Superior temporal gyrus (tissue), 1 donor: Measurements from ENCODE around the gene PARD3.

Experiments
- DNase-seq: peaks from one replicate; pipeline ENCODE4 v3.0.0-alpha.2; 2016; ENCODE audit errors: extremely low spot score

Gene PARD3

GRCh38 chr10:34580643-34581042, 234.5 kb downstream of the PARD3 start:
- no peak for DNase-seq

DNA sequence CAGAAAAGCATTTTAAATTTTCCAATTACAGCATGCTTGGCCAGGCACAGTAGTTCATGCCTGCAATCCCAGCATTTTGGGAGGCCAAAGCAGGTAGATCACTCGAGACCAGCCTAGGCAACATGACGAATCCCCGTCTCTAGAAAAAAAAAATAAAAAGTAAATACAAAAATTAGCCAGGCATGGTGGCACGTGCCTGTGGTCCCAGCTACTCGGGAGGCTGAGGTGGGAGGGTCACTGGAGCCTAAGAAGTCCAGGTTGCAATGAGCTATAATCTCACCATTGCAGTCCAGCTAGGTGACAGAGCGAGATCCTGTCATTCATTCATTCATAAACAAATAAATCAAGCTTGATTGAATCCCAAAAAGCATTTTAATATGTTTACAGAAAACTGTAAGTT, 234.9 kb downstream of the PARD3 start:
- DNase-seq = no peak

DNA sequence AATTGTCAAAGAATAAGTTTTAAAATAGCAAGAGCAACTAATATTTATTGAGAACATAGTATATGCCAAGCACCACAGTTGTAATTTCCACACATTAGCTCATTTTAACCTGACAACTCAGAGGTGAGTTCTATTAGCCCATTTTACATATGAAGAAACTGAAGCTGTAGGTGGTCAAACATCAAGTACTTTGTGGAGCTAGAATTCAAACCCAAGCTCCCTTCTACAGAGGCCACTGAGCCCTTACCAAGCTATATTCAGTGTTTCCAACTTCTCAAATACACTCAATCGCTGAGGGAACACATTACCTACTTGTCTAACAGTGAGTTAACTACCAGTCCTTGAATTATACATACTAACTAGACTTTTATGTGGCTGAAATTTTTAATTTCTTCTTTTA, 236.6 kb downstream of the PARD3 start:
- no peak for DNase-seq

DNA sequence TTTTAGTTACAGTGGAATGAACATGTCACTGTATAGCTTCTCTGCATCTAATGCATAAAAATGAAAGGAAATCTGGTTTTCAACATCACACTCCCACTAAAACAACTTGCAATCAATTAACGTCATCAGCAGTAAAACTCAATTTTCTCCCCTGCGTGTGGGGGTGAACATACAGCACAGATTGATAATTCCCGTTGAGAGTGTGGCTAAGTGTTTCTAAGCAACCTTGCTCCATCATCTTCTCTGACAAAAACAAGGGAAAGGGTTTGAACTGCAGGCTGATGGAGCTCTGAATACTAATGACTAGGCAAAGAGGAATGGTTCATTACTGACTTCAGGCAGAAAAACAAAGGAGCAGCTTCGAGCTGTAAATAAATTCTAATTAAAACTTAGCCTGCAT, 238.3 kb downstream of the PARD3 start:
- peak; percentile 22 for DNase-seq

- no peak for DNase-seq
Measured at GRCh38 chr10:34575882-34576281, 239.2 kb downstream of the PARD3 start.

DNA sequence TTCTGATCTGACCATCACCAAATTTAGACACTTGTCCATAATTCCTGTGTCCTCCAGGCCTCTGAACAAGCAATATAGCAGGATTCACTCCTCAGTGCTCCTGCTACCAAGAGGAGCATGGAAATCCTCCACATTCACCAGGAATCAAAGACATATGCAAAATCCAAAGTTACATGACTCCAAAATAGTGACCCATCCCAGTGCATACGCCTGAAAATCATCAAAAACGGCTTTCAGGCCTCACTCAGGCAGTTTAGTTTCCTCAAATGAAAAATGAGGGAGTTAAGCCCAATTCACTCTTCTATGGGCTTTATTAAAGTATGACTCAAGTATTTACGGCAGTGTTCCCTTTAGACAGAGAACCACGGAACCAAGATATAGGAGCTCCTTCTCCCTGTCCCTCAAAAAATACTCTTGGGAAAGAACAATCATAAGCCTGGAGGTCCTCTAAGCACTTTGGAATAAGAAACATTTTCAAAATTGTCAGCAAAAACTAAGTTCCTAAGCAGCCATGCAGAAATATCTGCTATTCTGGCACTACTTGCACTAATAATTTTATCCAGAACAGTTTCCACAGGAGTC, 240.7 kb downstream of the PARD3 start:
- no peak for DNase-seq

- no peak for DNase-seq
Measured at GRCh38 chr10:34570887-34571286, 244.2 kb downstream of the PARD3 start.

DNA sequence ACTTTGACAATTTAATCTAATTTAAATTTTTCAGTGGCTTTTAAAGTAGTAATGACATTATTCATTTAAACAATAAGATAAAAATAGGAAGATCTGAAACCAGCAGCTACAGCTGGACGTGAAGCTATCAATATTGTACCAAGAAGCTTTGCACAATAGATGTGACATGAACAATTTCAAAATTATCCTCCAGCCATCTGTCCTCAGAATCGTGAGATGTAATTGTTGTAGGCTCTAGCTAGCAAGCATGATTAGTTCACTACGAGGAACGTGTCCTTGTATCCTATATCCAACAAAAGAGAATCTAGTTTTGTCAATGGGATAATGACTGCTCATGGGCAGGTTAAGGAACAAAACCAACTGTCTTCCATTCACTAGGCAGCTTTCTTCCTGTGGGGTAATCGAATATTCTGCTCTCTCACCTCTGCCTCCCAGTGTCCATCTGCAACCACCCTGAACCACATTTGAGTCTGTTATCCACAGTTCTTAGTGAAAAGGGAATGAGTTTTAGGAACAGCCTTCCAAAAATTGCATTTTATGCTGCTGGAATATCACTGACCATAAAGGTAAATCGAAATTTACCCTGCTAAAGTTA, 247.3 kb downstream of the PARD3 start:
- no peak for DNase-seq

DNA sequence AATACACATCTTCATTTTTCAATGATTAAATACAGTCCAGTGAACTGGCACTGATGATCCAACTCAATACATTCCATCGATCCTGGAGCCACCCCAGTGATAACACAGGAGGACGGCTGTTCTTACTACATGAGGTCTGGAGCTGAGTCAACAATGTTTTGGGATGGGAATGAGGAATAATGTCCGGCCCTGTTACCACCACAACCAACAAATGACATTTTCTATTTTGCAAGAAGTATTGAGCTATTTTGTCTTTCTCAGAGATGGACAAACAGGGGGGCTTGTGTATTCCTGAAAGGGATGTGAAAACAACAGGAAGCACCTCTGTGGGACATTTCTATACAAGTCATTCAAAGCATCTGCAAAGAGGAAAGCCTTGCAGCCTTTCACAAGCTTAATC, 249.2 kb downstream of the PARD3 start:
- no peak for DNase-seq

DNA sequence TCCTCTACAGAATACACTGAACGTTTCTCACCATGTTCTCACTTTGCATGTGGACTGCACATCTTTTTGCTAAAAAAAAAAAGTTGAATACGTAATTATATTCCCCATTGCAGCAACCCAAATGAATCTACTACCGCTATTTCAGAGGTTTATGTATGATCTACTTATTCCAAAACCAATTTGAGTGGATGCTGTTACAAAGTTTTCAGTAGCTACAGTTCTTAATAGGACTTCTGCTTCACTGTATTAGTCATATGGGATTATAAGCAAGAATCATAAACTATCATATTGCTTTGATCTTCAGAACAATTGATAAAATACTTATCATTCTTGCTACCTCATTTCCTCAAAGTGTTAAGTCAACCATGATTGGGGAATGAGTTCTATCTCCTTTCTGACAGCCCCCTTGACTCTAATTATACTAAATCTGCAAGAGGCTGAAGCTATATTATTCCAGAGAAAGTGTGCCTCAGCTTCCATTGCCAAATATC, 257.0 kb downstream of the PARD3 start:
- no peak for DNase-seq

DNA sequence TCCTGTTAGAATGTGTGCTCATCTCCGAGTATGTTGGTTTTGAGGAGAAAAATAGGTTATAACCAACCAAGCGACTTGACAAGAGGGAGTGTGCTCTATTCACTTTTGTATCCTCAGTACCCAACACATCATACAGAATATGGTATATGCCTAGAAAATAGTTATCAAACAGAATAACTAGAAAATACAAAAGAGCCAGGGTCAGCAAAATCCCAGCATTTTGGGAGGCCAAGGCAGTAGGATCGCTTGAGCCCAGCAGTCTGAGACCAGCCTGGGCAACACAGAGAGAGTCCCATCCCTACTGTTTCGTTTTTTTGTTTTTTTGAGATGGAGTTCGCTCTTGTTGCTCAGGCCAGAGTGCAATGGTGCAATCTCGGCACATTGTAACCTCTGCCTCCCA, 257.9 kb downstream of the PARD3 start:
- no peak for DNase-seq

DNA sequence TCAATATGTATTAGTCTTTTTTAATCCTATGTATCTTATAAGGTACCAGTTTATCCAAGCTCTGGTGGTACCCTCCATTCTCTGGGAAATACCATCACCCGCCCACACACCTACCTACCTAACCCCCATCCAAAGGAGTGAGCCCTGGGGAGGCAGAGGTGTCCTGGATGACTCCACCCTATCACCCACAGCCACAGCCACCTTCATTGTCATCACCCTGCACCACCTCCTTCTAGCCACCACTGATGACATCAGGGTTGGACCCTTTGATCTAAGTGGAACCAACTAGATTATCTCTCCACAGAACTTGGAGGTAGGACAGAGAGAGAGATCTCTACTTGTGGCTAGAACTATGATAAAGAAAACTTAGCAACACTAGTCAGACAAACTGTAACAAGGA, 259.4 kb downstream of the PARD3 start:
- DNase-seq = no peak

- no peak for DNase-seq
Measured at GRCh38 chr10:34553747-34554146, 261.3 kb downstream of the PARD3 start.

GRCh38 chr10:34551295-34551694, 263.8 kb downstream of the PARD3 start:
- DNase-seq = no peak

DNA sequence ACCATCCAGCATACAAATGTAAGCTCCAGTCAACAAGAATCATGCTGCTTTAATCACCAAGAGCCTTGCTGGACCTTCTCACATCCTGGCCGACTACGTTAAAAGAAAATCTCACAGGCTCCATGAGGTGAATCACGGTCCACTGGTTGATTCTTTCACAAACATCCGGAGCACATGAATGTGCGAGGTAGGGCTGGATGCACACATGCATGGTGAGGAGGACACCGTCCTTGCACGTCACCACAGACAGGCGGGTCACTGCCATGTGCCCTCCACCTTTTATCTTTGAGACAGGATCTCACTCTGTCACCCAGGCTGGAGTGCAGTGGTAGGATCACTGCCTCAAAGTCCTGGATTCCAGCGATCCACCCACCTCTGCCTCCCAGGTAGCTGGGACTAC, 265.1 kb downstream of the PARD3 start:
- DNase-seq = no peak

DNA sequence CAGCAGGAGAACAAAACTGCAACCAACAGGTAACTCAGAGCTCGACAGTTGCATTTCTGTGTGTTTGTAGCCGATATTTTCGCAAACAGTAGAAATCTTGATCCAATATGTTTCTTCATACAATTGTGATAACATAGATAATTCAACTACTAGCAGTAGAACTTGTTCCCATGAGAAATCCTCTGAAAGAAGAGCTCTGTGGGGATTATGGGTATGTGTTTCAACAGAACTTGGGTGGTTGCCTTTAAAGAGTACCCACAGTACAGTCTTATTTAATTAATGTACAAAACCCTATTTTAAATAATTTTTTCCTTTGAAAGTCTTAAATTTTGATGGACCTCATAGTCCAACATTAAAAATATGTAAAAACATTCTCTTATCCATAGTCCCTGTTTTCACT, 266.1 kb downstream of the PARD3 start:
- DNase-seq = no peak

DNA sequence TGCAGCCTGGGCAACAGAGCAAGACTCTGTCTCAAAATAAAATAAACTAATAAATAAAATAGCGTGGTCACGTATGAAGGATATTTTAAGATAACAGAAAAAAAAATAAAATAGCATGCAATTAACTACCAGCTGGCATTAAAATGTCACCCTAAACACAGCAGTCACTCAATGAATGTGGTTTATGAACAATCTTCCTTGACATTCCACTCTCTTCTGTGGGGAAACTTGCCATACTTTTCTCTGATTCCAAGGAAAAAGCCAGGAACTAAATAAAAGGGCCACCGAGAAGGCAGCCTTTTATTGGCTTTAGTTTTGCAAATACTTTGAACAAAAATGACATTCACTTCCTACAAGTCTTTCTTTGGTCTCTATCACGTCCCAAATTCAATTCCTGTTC, 266.6 kb downstream of the PARD3 start:
- DNase-seq = no peak

- DNase-seq = no peak
Measured at GRCh38 chr10:34547695-34548094, 267.4 kb downstream of the PARD3 start.

DNA sequence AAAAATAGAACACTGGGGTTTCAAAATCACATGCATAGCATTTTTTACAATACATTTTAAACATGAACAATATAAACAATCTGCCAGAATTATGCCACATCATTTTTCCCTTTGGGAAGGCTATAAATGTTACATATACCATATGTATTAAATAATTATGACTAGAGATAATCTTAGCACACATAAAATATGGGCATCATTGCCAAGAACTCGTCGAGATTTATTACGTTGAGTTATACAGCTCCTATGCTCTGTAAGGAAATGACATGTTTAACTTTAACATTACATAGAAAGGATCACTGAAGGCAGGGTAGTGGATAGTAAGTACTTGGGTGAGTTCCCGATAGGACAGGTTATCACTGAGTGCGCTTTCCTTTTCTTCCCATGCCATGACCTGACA, 267.8 kb downstream of the PARD3 start:
- DNase-seq = no peak

DNA sequence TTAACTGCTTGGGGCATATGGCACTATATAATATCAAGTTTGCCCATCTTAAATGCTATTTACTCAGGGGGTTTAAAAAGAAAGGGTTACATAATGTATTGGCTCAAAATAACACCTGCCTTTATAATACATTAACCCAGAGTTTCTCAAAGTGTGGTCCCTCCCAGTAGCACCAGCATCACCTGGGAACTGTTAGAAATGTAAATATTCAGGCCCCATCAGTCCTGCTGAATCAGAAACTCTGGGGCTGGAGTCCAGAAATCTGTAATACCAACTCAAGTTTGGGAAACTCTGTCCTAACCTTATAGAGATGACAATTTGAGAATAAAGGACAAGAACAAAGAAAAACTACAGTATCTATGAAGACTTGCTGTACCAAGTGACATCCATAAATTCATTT, 270.7 kb downstream of the PARD3 start:
- DNase-seq = no peak

DNA sequence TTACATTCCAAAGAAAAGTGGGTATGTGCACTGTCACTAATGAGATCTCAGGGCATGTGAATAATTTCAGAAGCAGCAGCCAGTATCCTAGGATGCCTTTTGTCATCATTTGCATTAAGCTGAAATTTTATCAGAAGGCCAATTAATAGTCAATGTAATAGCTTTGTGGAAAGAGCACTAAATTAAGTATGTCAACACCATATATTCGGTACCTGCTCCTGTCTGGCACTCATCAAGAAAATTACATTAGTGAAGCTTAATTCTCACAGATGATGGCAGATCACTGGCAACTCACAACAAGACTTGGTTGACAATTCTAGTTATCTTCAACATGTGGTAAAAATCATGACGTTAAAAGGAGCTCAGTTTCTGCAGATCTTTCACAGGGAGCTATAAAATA, 271.4 kb downstream of the PARD3 start:
- no peak for DNase-seq

- no peak for DNase-seq
Measured at GRCh38 chr10:34540492-34540891, 274.6 kb downstream of the PARD3 start.

DNA sequence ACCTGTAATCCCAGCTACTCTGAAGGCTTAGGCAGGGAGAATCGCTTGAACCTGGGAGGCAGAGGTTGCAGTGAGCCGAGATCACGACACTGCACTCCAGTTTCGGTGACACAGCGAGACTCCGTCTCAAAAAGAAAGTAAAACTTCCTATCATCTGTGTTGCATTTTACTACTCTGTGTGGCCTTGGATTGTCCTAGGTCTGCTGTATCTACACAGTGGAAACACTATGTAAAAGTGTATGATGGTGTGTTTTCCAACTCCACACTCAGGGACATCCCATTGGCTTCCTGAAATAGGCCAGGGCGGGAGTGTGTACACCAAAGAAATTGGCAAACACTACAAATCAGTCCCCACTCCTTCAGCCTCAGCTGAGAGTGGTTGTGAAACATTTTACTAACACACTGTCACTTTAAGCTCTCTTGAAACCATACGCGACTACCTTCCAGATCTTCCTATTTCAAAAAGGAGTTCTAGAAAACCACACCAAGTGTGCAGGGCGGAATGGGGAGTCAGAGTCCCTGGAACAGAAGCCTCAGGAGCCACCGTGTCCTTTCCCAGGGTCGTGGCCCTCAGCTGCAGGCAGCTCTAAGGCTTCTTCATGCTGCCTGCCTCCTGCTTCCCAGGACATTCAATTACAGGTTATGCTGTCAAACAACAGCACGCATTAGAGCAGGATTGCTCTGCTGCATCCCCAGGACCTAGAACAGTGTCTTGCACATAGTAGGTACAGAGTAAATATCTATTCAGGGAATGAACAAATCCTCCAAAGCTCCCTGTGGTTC, 275.4 kb downstream of the PARD3 start:
- no peak for DNase-seq
